HG02938 (cell line): ENCODE results near the gene PRDM7.
"Not testable (repeated sequence)": the region's sequence is repeated elsewhere in the genome, so short reads cannot be mapped to it uniquely, and the experiment has no call there.

Experiments
- ATAC-seq: cut with Tn5 transposase; IDR thresholded peaks from one replicate; pipeline ENCODE4 v1.9.1; 2021; ENCODE audit warnings: mild to moderate bottlenecking, moderate library complexity; ENCODE audit not compliant: unreplicated experiment

Gene PRDM7

GRCh38 chr16:90016339-90016950 is 60.7 kb downstream of the PRDM7 start:
- no peak for ATAC-seq

GRCh38 chr16:90015586-90016338 is 61.4 kb downstream of the PRDM7 start:
- ATAC-seq, result no peak

- no peak for ATAC-seq
Observed at GRCh38 chr16:90012991-90013745, 64.0 kb downstream of the PRDM7 start.

- no peak for ATAC-seq
Observed at GRCh38 chr16:90011908-90012501, 65.1 kb downstream of the PRDM7 start.

GRCh38 chr16:90011508-90011819 is 65.7 kb downstream of the PRDM7 start:
- no peak for ATAC-seq

- ATAC-seq, result no peak
Observed at GRCh38 chr16:90010676-90011507, 66.2 kb downstream of the PRDM7 start.

GRCh38 chr16:90009172-90009899 is 67.8 kb downstream of the PRDM7 start:
- ATAC-seq, result no peak

GRCh38 chr16:90008708-90009145 is 68.4 kb downstream of the PRDM7 start:
- ATAC-seq, result peak; percentile 63

GRCh38 chr16:90007635-90008234 is 69.4 kb downstream of the PRDM7 start:
- ATAC-seq, result not testable (repeated sequence)

GRCh38 chr16:90007015-90007414 is 70.1 kb downstream of the PRDM7 start:
- ATAC-seq, result no peak
